Hindlimb muscle (tissue), 1 donor: ENCODE results near the gene ATP5PF. TPM values are rescaled to one million over a fixed set of nuclear protein-coding genes. Genes with fewer than 3 reads are reported as not detected.
"Not testable (repeated sequence)": the region's sequence is repeated elsewhere in the genome, so short reads cannot be mapped to it uniquely, and the experiment has no call there.

Experiments used
- DNase-seq: peaks from one replicate; pipeline ENCODE4 v3.0.0-alpha.2; 2013
- polyA plus RNA-seq: library from polyadenylated mRNA; unstranded; fragments of 120-200 nt; gene quantifications from one replicate; pipeline ENCODE4 v1.2.1, GENCODE V29; 2013; ENCODE audit not compliant: insufficient read length

ATP5PF gene
- polyA plus RNA-seq, 1 donor = 210 TPM

GRCh38 chr21:25721987-25722386, 12.7 kb downstream of the ATP5PF start:
- DNase-seq = no peak

GRCh38 chr21:25717491-25718147, 17.1 kb downstream of the ATP5PF start:
- no peak for DNase-seq

GRCh38 chr21:25714066-25714465, 20.6 kb downstream of the ATP5PF start:
- not testable (repeated sequence) for DNase-seq

GRCh38 chr21:25710550-25710949, 24.2 kb downstream of the ATP5PF start:
- DNase-seq = no peak

- no peak for DNase-seq
Measured at GRCh38 chr21:25709684-25710265, 24.9 kb downstream of the ATP5PF start.

- DNase-seq = peak; percentile 45
Measured at GRCh38 chr21:25708467-25709065, 26.1 kb downstream of the ATP5PF start.

GRCh38 chr21:25701529-25701928, 33.2 kb downstream of the ATP5PF start:
- DNase-seq = no peak

- DNase-seq = no peak
Measured at GRCh38 chr21:25700741-25701140, 34.0 kb downstream of the ATP5PF start.

GRCh38 chr21:25695461-25695860, 39.2 kb downstream of the ATP5PF start:
- not testable (repeated sequence) for DNase-seq

- no peak for DNase-seq
Measured at GRCh38 chr21:25691976-25692375, 42.7 kb downstream of the ATP5PF start.

- DNase-seq = no peak
Measured at GRCh38 chr21:25689226-25689625, 45.5 kb downstream of the ATP5PF start.

GRCh38 chr21:25688275-25689155, 46.2 kb downstream of the ATP5PF start:
- DNase-seq = no peak

- DNase-seq = no peak
Measured at GRCh38 chr21:25687787-25688186, 46.9 kb downstream of the ATP5PF start.

- DNase-seq = no peak
Measured at GRCh38 chr21:25682382-25682781, 52.3 kb downstream of the ATP5PF start.

- no peak for DNase-seq
Measured at GRCh38 chr21:25676451-25676850, 58.3 kb downstream of the ATP5PF start.

Other genes with a start within 250 kb of the ATP5PF start
- gene MRPL39, start 127.4 kb downstream of the ATP5PF start, polyA plus RNA-seq = 28.2 TPM
- 50.0 TPM for gene JAM2, start 95.6 kb downstream of the ATP5PF start, polyA plus RNA-seq
- gene GABPA, start 68 bp upstream of the ATP5PF start, polyA plus RNA-seq = 27.6 TPM